GM21737 (cell line): ENCODE results near the gene CAST.

ENCODE experiments used
- ATAC-seq: cut with Tn5 transposase; IDR thresholded peaks from one replicate; pipeline ENCODE4 v1.9.1; 2021; ENCODE audit warnings: mild to moderate bottlenecking, moderate library complexity; ENCODE audit not compliant: unreplicated experiment

Gene CAST

DNA sequence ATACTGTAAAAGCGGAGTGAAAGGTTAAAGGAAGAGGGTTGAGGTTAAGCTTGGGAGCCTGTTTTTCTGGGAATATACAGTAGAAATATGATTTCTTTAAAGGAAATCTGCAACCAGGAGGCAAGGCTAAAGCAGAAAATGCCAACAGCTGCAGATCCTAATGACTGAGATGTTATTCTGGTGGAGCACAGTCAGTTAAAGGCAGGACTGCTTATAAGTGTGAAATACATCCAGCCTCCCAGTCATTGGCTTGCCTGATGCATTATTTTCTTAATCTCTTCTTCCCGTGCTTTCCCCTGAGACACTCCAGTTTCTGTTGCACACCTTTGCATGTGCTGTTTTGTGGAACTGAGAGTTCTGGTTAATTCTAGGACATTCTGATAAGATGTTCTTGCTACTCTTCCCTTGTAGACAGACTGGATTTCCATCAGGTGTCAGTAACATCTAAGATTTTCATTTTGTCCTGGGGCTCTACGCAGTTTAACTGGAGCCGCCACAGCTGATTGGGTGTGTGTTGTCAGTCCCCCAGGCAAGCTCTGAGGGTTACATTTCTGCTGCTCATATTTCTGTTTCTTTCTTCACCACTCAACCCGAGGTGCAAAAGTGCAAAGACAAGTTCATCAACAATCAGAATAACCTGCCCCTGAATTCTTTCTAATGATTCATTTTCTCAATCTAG is 44.4 kb downstream of the CAST start:
- no peak for ATAC-seq

GRCh38 chr5:96708600-96708999 is 46.4 kb downstream of the CAST start:
- no peak for ATAC-seq

- ATAC-seq = no peak
These were observed 47.1 kb downstream of the CAST start for GRCh38 chr5:96709152-96709821.

- ATAC-seq = no peak
These were observed 50.0 kb downstream of the CAST start for GRCh38 chr5:96712100-96712746.

DNA sequence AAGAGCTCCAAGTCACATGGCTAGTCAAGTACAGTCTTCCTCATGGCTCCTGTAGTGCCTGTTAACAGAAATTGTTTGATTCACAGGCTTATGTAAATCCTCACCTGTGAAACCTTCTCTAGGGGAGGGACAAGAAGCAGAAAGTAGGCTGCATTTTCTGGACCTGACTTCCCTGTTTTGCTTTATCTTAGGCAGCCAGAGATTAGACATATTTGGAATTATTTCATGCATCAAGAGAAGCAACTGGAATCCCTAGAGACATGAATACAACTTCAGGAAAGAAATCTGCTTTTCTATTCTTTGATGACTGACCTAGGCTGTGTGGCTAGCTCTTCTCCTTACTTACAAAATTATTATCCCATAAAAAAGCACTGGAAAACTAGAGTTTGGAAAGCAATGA is 52.3 kb downstream of the CAST start:
- no peak for ATAC-seq

GRCh38 chr5:96714951-96715451 is 52.8 kb downstream of the CAST start:
- ATAC-seq = no peak

DNA sequence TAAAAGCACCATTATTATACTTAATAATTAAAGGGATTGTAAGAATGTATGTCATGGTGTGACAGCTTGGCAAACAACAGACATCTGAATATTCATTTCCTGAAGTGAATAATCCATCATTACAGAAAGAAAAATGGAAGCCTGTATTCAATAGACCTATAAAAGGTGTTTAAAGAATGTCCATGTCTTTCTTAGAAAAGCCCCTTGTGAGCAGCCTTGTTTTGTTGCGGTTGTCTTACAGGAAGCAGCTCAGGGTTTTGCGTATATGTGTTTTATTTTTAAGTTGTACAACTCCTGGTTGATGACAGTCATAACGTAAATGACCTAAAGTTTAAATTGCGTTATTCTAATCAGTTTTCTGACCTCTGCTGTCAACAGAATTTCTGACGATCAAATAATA is 53.8 kb downstream of the CAST start:
- ATAC-seq = no peak

- no peak for ATAC-seq
These were observed 54.5 kb downstream of the CAST start for GRCh38 chr5:96716716-96717115.

DNA sequence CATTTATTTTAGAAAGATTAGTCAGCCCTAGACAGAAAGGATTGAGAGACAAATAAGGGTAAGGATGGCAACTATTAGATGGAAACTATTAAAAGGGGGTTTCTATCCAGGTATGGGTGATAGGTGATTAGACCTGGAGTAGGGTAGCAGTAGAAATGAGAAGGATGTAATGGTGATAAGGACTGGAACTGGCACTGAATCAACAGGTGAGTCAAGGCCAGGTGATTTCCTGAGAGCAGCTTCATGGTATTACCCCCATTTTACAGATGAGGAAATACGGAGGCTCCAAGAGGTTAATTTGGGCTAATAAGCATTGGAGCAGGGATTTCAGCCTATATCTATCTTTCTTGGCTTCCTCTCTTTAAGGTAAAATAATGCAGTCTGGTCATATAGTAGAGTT is 55.7 kb downstream of the CAST start:
- ATAC-seq = no peak

- ATAC-seq = no peak
These were observed 56.5 kb downstream of the CAST start for GRCh38 chr5:96718635-96719077.

DNA sequence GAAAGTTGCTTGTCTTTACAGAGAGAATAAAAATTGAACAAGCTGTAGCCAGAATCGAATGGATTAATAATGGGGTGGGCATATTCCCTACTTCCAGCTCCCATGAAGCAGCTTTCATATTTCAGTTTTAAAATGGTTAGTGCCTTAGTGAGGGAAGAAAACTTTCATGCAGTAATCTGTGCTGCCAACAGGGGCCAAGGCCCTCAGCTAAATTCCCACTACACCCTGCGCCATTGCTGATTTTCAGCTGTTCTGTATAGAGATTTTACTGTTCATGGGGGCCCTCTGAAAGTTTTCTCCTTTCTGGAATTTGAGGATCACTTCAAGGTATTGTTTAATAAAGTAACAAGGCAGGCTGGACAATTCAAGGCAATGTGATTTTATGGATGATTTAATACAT is 58.2 kb downstream of the CAST start:
- ATAC-seq = no peak

DNA sequence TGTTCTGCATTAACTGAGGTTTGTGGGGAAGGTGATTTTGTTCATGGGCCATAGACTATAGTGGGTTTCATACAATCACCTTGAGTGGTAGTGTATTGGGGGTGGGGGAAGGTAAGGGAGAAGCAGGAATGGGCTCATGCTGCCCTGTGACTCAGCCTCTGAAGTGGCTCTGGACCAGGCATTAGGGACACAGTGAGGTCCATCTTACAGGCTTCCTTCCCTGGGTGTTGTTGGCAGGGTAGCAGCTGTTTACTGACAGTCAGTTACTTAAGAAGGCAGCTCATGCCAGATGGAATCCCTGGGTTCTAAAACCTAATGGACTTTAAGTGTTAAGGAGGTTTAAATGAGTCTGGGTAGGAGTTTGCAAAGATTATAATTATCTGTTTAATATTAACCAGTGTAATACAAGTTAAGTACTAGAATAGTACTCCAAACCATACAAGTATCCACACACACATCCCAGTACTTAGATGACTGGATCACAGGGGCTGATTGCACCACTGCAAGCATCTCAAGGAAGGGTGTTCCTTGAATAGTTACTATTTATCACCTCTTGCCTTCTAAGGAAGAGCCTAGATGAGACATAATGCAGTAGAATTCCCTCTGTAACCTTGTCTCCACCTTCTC is 59.3 kb downstream of the CAST start:
- ATAC-seq = no peak

DNA sequence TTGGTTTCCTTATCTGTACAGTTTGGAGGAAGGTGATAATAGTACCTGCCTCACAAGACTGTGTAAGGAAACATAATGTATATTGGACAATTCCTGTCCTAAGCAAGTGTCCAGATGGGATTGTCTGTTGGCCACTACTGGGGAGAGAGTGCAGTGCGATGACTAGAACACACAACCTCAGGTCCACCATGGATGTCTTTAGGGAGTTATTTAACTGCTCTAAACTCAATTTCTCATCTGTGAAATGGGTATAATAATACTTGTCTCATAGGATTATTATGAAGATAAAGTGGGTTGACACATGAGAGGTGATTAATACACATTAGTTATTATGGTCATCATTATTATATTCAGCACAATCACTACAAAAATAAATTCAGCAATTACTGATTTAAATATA is 63.1 kb downstream of the CAST start:
- no peak for ATAC-seq

DNA sequence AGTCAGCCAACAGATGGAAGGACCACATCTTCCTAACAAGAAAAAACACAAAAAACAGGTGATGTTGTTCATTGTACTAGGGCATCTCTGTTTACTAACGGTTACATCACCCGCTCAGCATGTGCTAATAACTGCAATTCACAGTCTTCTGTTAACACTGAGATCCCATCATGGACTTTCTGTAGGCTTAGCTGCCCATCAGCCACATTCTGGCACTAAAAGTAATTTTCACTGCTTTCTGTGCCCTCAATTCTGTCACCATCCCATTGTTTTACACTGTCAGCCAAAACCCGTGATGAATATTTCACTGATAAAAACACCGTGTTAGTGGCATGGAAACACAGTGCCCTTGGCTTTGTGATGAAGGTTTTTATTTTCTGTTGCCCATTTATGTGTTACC is 64.6 kb downstream of the CAST start:
- ATAC-seq = no peak

DNA sequence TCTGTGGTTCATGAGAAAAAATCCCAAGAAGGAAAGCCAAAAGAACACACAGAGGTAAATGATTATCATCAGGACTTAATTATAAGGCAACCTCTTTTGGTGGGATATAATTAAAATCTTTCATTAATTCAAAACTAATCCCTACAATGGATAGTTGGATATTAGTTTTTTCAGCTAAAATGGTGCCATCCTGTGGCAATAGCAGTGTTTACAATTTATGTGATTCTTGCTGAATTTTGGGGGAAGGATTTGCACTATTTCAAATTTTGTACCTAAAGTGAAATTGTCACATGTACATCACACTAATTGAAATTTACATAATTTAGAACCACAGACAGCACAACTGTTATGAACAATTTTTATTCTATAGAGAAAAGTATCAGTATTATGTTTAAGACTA is 67.0 kb downstream of the CAST start:
- ATAC-seq = no peak

- no peak for ATAC-seq
These were observed 68.4 kb downstream of the CAST start for GRCh38 chr5:96730586-96730985.

DNA sequence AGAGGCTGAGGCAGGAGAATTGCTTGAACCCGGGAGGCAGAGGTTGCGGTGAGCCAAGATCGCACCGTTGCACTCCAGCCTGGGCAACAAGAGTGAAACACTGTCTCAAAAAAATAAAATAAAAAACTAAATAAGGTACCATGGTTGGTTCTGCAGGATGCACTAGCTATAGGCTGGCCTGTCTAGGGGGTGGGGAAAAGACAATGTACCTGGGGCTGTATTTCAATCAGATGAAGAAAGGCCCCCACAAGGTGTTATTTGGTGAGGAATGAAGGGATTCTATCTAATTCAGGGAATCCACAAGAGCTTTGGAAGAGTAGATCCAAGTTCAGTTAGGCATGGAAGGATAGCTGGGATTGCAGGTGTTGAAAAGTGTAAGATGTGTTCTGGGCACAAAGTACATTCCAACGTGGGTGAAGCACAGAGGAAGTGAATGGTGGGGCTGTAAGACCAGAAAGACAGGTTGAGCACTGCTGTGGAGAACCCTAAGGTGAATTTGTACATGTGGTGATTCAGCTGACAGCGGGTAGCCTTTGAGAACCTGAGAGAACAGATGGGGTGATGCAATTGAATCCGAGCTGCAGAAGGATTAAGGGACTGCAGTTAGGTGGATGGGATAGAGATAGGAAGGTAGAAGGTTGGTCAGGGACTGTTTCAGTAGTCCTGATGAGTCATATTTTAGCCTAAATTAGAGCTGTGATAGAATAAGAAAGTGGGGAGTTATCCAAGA is 71.8 kb downstream of the CAST start:
- no peak for ATAC-seq

DNA sequence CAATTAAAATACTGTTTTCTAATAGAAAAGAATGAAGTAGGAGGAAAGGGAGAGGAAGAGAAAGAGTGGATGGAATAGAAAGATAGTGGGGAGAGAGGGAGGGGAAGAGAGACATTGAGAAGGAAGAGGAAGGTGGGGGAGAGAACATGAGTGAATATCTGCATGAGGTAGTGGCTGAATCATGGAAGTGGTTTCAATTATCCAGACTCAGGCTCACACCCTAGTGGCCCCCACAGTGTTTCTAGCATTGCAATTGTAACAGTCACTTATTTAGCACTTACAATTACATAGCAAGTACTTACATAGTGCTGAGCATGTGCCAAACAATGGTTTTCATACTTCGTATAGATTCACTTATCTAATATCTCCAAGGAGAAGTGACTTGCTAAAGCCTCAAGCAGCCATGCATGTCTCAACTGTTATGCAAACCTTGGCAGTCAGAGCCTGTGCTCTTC is 72.7 kb downstream of the CAST start:
- ATAC-seq = no peak

DNA sequence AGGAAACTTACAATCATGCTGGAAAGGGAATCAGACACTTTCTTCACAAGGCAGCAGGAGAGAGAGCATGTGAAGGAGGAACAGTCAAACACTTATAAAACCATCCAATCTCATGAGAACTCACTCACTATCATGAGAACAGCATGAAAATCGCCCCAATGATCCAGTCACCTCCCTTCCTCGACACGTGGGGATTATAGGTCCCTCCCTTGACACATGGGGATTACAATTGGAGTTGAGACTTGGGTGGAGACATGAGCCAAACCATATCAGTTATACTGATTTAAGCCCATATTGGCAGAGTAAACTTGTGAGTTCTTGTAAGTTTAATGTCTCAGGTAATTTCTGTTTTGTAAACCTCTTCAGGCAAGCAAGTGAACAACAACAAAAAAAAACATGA is 74.8 kb downstream of the CAST start:
- no peak for ATAC-seq

DNA sequence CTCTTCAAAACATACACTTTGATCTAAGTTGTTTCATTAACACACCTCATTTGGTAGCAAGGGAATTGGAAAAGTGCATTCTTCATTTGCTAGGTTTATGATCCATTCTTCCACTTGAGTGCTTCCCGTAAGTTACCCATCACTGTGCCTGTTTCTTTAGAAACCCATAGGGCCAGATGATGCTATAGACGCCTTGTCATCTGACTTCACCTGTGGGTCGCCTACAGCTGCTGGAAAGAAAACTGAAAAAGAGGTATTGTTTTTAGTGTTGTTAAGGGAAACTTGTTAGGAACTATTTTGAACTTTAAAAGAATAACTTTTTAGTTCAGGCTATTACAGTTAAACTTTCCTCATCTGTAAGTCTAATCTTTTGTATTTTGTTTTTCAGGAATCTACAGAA is 78.9 kb downstream of the CAST start:
- ATAC-seq = no peak

DNA sequence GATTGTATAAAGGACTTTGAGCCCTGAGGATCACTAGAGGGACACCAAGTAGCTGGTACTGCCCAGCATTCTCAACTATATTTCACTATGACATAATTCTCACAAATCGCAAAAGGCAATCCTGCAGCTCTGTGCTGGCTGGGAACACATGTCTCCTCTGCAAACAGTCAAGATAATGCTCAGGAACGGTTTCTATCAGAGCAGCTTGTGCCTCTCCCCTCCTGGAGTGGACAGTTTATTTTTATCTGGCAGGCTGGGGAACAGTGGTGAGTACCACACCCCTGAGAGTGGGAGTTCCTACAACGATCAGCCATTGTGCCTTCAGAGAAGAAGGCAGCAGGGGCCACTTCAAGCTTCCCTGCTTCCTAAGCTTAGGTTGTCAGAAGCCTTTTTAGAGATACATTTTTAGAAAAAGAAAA is 79.7 kb downstream of the CAST start:
- ATAC-seq = no peak
